HepG2 (cell line): ENCODE data around the gene LGALS1. TPM values are rescaled to one million over a fixed set of nuclear protein-coding genes. Genes with fewer than 3 reads are reported as not detected.

Source experiments
- ATAC-seq: fragments of 200-7000 bp; cut with Tn5 transposase; 3 replicates; pipeline ENCODE4 v1.9.1; 2020; ENCODE audit warnings: mild to moderate bottlenecking, moderate library complexity
- BruUV-seq: library from RNA; stranded (reverse); fragments of 400-500 nt; replicated peaks from 2 replicates; lab custom pipeline; 2021; lab: Mats Ljungman, UMichigan
- CTCF ChIA-PET: fragments of 300-600 bp; formaldehyde crosslinking; extraction: SDS; loops from one replicate; lab custom pipeline; 2021; ENCODE audit warnings: low total read pairs, inconsistent platforms, low intra/inter-chr PET ratio; lab: Yijun Ruan, JAX
- POLR2A ChIA-PET: fragments of 350-600 bp; sonication (Branson Sonifier 250); formaldehyde crosslinking; loops from one replicate; lab custom pipeline; 2020; ENCODE audit warnings: antibody characterized with exemption, inconsistent platforms; lab: Yijun Ruan, JAX
- DNase-seq: peaks from one replicate; pipeline ENCODE4 v3.0.0-alpha.2; 2015; ENCODE audit warnings: low spot score
- FAIRE-seq: peaks from 3 replicates; lab custom pipeline; 2011; peaks lifted over from hg19 to GRCh38; lab: Jason Lieb, UNC
- H2AFZ ChIP-seq: one replicate; pipeline ENCODE4 v1.6.1; 2011; ENCODE audit warnings: low read length, inconsistent platforms
- H3K27ac ChIP-seq: fragments of 300-600 bp; 3 replicates; pipeline ENCODE4 v1.8.0; 2011; ENCODE audit warnings: mixed run types, mild to moderate bottlenecking, mixed read lengths, low read length, inconsistent platforms; ENCODE audit not compliant: insufficient read depth; ENCODE audit errors: extremely low read length
- H3K27me3 ChIP-seq, 2 experiments: fragments of 200-600 bp in 1 of 2; 2 replicates in 1 of 2; 3 replicates in 1 of 2; pipeline versions ENCODE4 v1.6.0 to v1.8.0; 2011; ENCODE audit warnings: low read length in 2 of 2, mild to moderate bottlenecking in 2 of 2, moderate library complexity in 2 of 2, inconsistent platforms in 1 of 2; ENCODE audit not compliant: insufficient read depth in 2 of 2, control insufficient read depth in 1 of 2
- H3K36me3 ChIP-seq, 2 experiments: fragments of 200-600 bp in 1 of 2; replicated peaks in 1 of 2; 2 replicates in 1 of 2; 3 replicates in 1 of 2; pipeline versions ENCODE4 v1.5.1 to v1.8.0; 2011; ENCODE audit warnings: low read length in 2 of 2, inconsistent platforms in 1 of 2; ENCODE audit not compliant: insufficient read depth in 2 of 2, control insufficient read depth in 1 of 2
- H3K4me1 ChIP-seq: 2 replicates; pipeline ENCODE4 v1.5.1; 2012; ENCODE audit warnings: low read length, inconsistent platforms; ENCODE audit not compliant: insufficient read depth
- H3K4me2 ChIP-seq: 2 replicates; pipeline ENCODE4 v1.6.0; 2011; ENCODE audit warnings: low read depth, low read length, inconsistent platforms
- H3K4me3 ChIP-seq, 3 experiments: fragments of 200-600 bp in 1 of 3; sonication (generic), shearing (Covaris generic) in 1 of 3; replicated peaks in 1 of 3; 2 replicates each; pipeline ENCODE4 v1.5.1; 2011 to 2016; ENCODE audit warnings: low read length in 3 of 3, inconsistent platforms in 2 of 3, low read depth in 2 of 3, mild to moderate bottlenecking in 2 of 3, control low read depth in 1 of 3, mixed read lengths in 1 of 3; ENCODE audit not compliant: insufficient read depth in 1 of 3
- H3K79me2 ChIP-seq: one replicate; pipeline ENCODE4 v1.6.1; 2011; ENCODE audit warnings: low read length, inconsistent platforms; ENCODE audit not compliant: insufficient read depth
- H3K9ac ChIP-seq: 2 replicates; pipeline ENCODE4 v1.6.0; 2011; ENCODE audit warnings: mild to moderate bottlenecking, low read depth, low read length, inconsistent platforms; ENCODE audit not compliant: insufficient read depth
- H3K9me3 ChIP-seq: 2 replicates; pipeline ENCODE4 v1.5.1; 2012; ENCODE audit warnings: mild to moderate bottlenecking, low read length
- H4K20me1 ChIP-seq: 2 replicates; pipeline ENCODE4 v1.6.0; 2011; ENCODE audit warnings: inconsistent platforms, mild to moderate bottlenecking, low read length, moderate library complexity; ENCODE audit not compliant: insufficient read depth
- DNMT1 ChIP-seq: sonication (generic); formaldehyde crosslinking; IDR thresholded peaks from 2 replicates; pipeline ENCODE4 v1.5.1; 2020; ENCODE audit warnings: mild to moderate bottlenecking, missing genetic modification reagents
- HNF1B ChIP-seq: sonication (generic); formaldehyde crosslinking; IDR thresholded peaks from 2 replicates; pipeline ENCODE4 v1.5.1; 2020; ENCODE audit warnings: mild to moderate bottlenecking, moderate library complexity, missing genetic modification reagents
- HNF4A ChIP-seq: sonication (generic); formaldehyde crosslinking; IDR thresholded peaks from 2 replicates; pipeline ENCODE4 v1.4.0; 2020; ENCODE audit warnings: missing genetic modification reagents
- HOXA5 ChIP-seq: sonication (generic); formaldehyde crosslinking; IDR thresholded peaks from 2 replicates; pipeline ENCODE4 v1.4.0; 2020; ENCODE audit warnings: missing genetic modification reagents
- JUN ChIP-seq: sonication (generic); formaldehyde crosslinking; IDR thresholded peaks from 2 replicates; pipeline ENCODE4 v1.4.0; 2020; ENCODE audit warnings: mild to moderate bottlenecking, missing genetic modification reagents
- KDM2A ChIP-seq: sonication (generic); formaldehyde crosslinking; IDR thresholded peaks from 2 replicates; pipeline ENCODE4 v1.4.0; 2020; ENCODE audit warnings: low read depth, missing genetic modification reagents, borderline replicate concordance
- MLXIP ChIP-seq: sonication (generic); formaldehyde crosslinking; IDR thresholded peaks from 2 replicates; pipeline ENCODE4 v1.9.0; 2021; ENCODE audit warnings: missing genetic modification reagents, borderline replicate concordance
- NFIB ChIP-seq: sonication (generic); formaldehyde crosslinking; IDR thresholded peaks from 2 replicates; pipeline ENCODE4 v1.9.0; 2021; ENCODE audit warnings: missing genetic modification reagents, mild to moderate bottlenecking, borderline replicate concordance
- POLR2A ChIP-seq, 2 experiments: IDR thresholded peaks; 2 replicates each; pipeline ENCODE4 v1.6.1; 2011; ENCODE audit warnings: low read depth in 2 of 2, low read length in 2 of 2, mild to moderate bottlenecking in 1 of 2, moderate library complexity in 1 of 2; ENCODE audit not compliant: insufficient read depth in 1 of 2
- POLR2G ChIP-seq: fragments of 200-400 bp; formaldehyde crosslinking; IDR thresholded peaks from 2 replicates; pipeline ENCODE4 v1.6.1; 2018; ENCODE audit warnings: mild to moderate bottlenecking, low read depth, low read length, moderate library complexity
- TARDBP ChIP-seq: sonication (generic); formaldehyde crosslinking; IDR thresholded peaks from 2 replicates; pipeline ENCODE4 v1.8.0; 2022; ENCODE audit warnings: mild to moderate bottlenecking, missing genetic modification reagents
- TGIF2 ChIP-seq: IDR thresholded peaks from 2 replicates; pipeline ENCODE4 v1.6.1; 2016; ENCODE audit warnings: control low read depth, missing compliant biosample characterization
- ZNF224 ChIP-seq: sonication (generic); formaldehyde crosslinking; IDR thresholded peaks from 2 replicates; pipeline ENCODE4 v1.5.0; 2020; ENCODE audit warnings: mild to moderate bottlenecking, missing genetic modification reagents
- ZNF326 ChIP-seq: sonication (generic); formaldehyde crosslinking; IDR thresholded peaks from 2 replicates; pipeline ENCODE4 v1.4.0; 2020; ENCODE audit warnings: missing genetic modification reagents, borderline replicate concordance
- ZNF343 ChIP-seq: sonication (generic); formaldehyde crosslinking; IDR thresholded peaks from 2 replicates; pipeline ENCODE4 v1.4.0; 2020; ENCODE audit warnings: mild to moderate bottlenecking, missing genetic modification reagents
- ZNF430 ChIP-seq: sonication (generic); formaldehyde crosslinking; IDR thresholded peaks from 2 replicates; pipeline ENCODE4 v1.9.0; 2021; ENCODE audit warnings: mild to moderate bottlenecking, missing genetic modification reagents
- ZNF446 ChIP-seq: sonication (generic); formaldehyde crosslinking; IDR thresholded peaks from 2 replicates; pipeline ENCODE4 v1.5.0; 2020; ENCODE audit warnings: mild to moderate bottlenecking, missing genetic modification reagents
- ZNF605 ChIP-seq: sonication (generic); formaldehyde crosslinking; IDR thresholded peaks from 2 replicates; pipeline ENCODE4 v1.8.0; 2022; ENCODE audit warnings: mild to moderate bottlenecking, missing genetic modification reagents
- ZNF691 ChIP-seq: sonication (generic); formaldehyde crosslinking; IDR thresholded peaks from 2 replicates; pipeline ENCODE4 v1.4.0; 2020; ENCODE audit warnings: missing genetic modification reagents, low read depth, mild to moderate bottlenecking, borderline replicate concordance
- WGBS: methylation state at CpG from one replicate; pipeline ENCODE4 v1.1.6; 2017; ENCODE audit warnings: low lambda C conversion rate; 5-methylcytosine and 5-hydroxymethylcytosine counted together
- in situ Hi-C: cut with HindIII; loops from 2 replicates; pipeline ENCODE4 v1.10.0; 2017; ENCODE audit warnings: low pct_unique_long_range_greater_than_20kb; ENCODE audit not compliant: extremely low pct_ligation_motif_present
- intact Hi-C: fragments of 100-400 bp; cut with micrococcal nuclease; formaldehyde crosslinking; loops from one replicate; pipeline ENCODE4 v1.10.0; 2022; ENCODE audit not compliant: unreplicated experiment
- polyA plus RNA-seq, 8 experiments: library from polyadenylated mRNA; depleted of rRNA in 3 of 8; stranded (reverse) in 7 of 8; unstranded in 1 of 8; fragments of >200 nt; fragmentation: Illumina TruSeq in 4 of 8; extraction: Trizol in 4 of 8; gene quantifications; 2 replicates each; pipeline versions ENCODE4 v1.2.1 to v1.2.3, GENCODE V29; 2011 to 2016; ENCODE audit warnings: low read depth in 4 of 8, missing spikeins in 1 of 8, mixed read lengths in 1 of 8; ENCODE audit not compliant: insufficient read depth in 1 of 8
- total RNA-seq, 5 experiments: library from RNA; depleted of rRNA; stranded (reverse); fragments of >200 nt; fragmentation: Illumina TruSeq; extraction: Trizol; gene quantifications; 2 replicates each; pipeline ENCODE4 v1.2.3, GENCODE V29; 2016; ENCODE audit warnings: low read depth in 1 of 5

The LGALS1 gene
- total and polyA plus RNA-seq, 2 of the 13 experiments (the other 11 are each of a cell fraction or from before 2014, with no cell fraction given) = 103 to 858 TPM

- Histone ChIP-seq H3K36me3 (peaks cover 1 to 3% of the 10 kb centered on the region in 2 experiments; a peak in 2 of 5 replicates), H3K27me3 (no peaks in the 10 kb centered on the region; a peak in 1 of 5 replicates), H3K4me2 (peak overlapping the region; percentile 98), H3K79me2 (peaks cover 40% of the 10 kb centered on the region), H2AFZ (peak overlapping the region; percentile 33), H3K4me3 (peak overlapping the region; percentile 63 to 97 (median 71)), H3K27ac (peak overlapping the region; percentile 80), H3K9me3 (no peaks in the 10 kb centered on the region), H3K9ac (peak overlapping the region; percentile 82), H4K20me1 (peaks cover 32% of the 10 kb centered on the region), H3K4me1 (peaks cover 46% of the 10 kb centered on the region)
- ChIA-PET POLR2A (interaction anchor here (0.6 to 11.2 kb wide), 35 partner anchors 9 to 190 kb away, joined by 3 to 242 read pairs (median 5); partner anchors contain the start of genes ANKRD54, GCAT, GGA1 and LGALS1), CTCF (no interaction called here)
- FAIRE-seq (no peak), ATAC-seq (peak; percentile 61), DNase-seq (no peak)
- 0% methylated on average over 6 of the region's 6 CpGs for WGBS
- in situ Hi-C loops (no loop called here), intact Hi-C loops (loop anchor here (10.0 kb wide), 1 partner anchor 147 kb away; the partner anchor contains the start of gene GCAT)
- TSS peak; percentile 87 for BruUV-seq
- TF ChIP-seq ZNF430 = no peak
- TF ChIP-seq DNMT1 (CRISPR knock-in tag) = no peak
- TF ChIP-seq ZNF691 (CRISPR knock-in tag) = no peak
- peak; percentile 34; the same call in 1 of the 2 replicates for TF ChIP-seq ZNF605 (CRISPR knock-in tag)
- no peak for TF ChIP-seq JUN (CRISPR knock-in tag)
- 0 out of 2 replicates have a peak, but pooled peaks have one; percentile 54 for TF ChIP-seq ZNF343 (CRISPR knock-in tag)
- TF ChIP-seq ZNF224 (CRISPR knock-in tag) = 0 out of 2 replicates have a peak, but pooled peaks have one; percentile 47
- TF ChIP-seq ZNF446 (CRISPR knock-in tag) = 0 out of 2 replicates have a peak, but pooled peaks have one; percentile 10
- 0 out of 2 replicates have a peak, but pooled peaks have one; percentile 36 for TF ChIP-seq TGIF2
- no peak for TF ChIP-seq MLXIP (CRISPR knock-in tag)
- no peak for TF ChIP-seq NFIB
- TF ChIP-seq POLR2G = peak; percentile 29; the same call in 1 of the 2 replicates
- peak; percentile 47; the same call in 1 of the 2 replicates for TF ChIP-seq KDM2A (CRISPR knock-in tag)
- TF ChIP-seq HNF4A (CRISPR knock-in tag) = peak; percentile 34; the same call in 1 of the 2 replicates
- 0 out of 2 replicates have a peak, but pooled peaks have one; percentile 9 for TF ChIP-seq HOXA5 (CRISPR knock-in tag)
- peak; percentile 26 to 57; a peak in 1 of 4 replicates for TF ChIP-seq POLR2A (IDR thresholded peaks at IDR 0.05; ENCODE audit: insufficient read depth in 1 of 2, low read depth in 2 of 2, low read length in 2 of 2)
- no peak for TF ChIP-seq ZNF326 (CRISPR knock-in tag)
- TF ChIP-seq HNF1B (CRISPR knock-in tag) = 0 out of 2 replicates have a peak, but pooled peaks have one; percentile 16
- peak; percentile 39; the same call in 1 of the 2 replicates for TF ChIP-seq TARDBP (CRISPR knock-in tag)
Observed at GRCh38 chr22:37657590-37658132, 17.8 kb upstream of the LGALS1 start.
